Measurements from ENCODE around the gene ATG7.
A peak's percentile ranks its signal among the peaks of the same experiment; 100 is the strongest.
"Not testable (repeated sequence)": the region's sequence is repeated elsewhere in the genome, so short reads cannot be mapped to it uniquely, and the experiment has no call there.

ATG7 gene

GRCh38 chr3:11244121-11244677, 28.0 kb upstream of the ATG7 start:
- DNase-seq (ENCODE audit: low spot score): no peak
- H3K9me3 Mint-ChIP-seq: peaks cover 13% of the 10 kb centered on the region
- peaks cover 5% of the 10 kb centered on the region for H3K4me1 Mint-ChIP-seq (ENCODE audit: low read depth)
- H3K36me3 Mint-ChIP-seq (ENCODE audit: low read depth): peaks cover 5% of the 10 kb centered on the region
- no peak overlapping the region for H3K27ac Mint-ChIP-seq
- H3K4me3 Mint-ChIP-seq: no peak overlapping the region
- no peaks in the 10 kb centered on the region for H3K27me3 Mint-ChIP-seq (ENCODE audit: low read depth)

DNA sequence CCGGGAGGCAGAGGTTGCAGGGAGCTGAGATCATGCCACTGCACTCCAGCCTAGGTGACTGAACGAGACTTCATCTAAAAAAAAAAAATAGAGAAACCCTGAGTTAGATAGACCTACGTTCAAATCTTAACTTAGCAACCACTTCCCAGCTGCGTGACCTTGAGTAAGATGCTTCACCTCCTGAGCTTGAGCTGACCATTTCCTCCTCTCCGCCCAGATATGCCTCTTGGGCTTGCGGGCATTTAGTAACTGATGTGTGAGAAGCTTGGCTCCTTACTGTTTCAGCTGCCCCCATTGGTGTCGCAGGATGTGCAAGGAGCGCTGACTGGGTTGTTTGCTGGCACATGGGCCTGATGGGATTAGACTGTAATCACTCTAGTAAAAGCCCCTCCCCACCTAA, 26.9 kb upstream of the ATG7 start:
- peaks cover 7% of the 10 kb centered on the region for H3K9me3 Mint-ChIP-seq
- no peak overlapping the region for H3K4me3 Mint-ChIP-seq
- H3K4me1 Mint-ChIP-seq (ENCODE audit: low read depth): peaks cover 5% of the 10 kb centered on the region
- no peak for DNase-seq (ENCODE audit: low spot score)
- no peaks in the 10 kb centered on the region for H3K27me3 Mint-ChIP-seq (ENCODE audit: low read depth)
- H3K36me3 Mint-ChIP-seq (ENCODE audit: low read depth): peaks cover 6% of the 10 kb centered on the region
- no peak overlapping the region for H3K27ac Mint-ChIP-seq

- Mint-ChIP-seq H3K4me3 (no peak overlapping the region), H3K36me3 (ENCODE audit: low read depth) (peaks cover 7% of the 10 kb centered on the region), H3K27me3 (ENCODE audit: low read depth) (no peaks in the 10 kb centered on the region), H3K4me1 (ENCODE audit: low read depth) (peaks cover 8% of the 10 kb centered on the region), H3K9me3 (peaks cover 7% of the 10 kb centered on the region), H3K27ac (no peak overlapping the region)
- no peak for DNase-seq (ENCODE audit: low spot score)
These were observed 26.2 kb upstream of the ATG7 start for GRCh38 chr3:11245827-11246662.

DNA sequence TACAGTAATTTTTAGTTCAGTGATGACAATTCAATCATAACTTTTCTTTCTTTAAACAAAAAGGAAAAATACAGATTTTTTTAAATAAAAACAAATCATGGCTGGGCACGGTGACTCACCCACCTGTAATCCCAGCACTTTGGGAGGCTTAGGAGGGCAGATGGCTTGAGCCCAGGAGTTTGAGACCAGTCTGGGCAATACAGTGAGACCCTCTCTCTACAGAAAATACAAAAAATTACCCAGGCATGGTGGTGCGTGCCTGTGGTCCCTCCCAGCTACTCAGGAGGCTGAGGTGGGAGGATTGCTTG, 25.6 kb upstream of the ATG7 start:
- H3K4me1 Mint-ChIP-seq (ENCODE audit: low read depth): peaks cover 14% of the 10 kb centered on the region
- no peak for DNase-seq (ENCODE audit: low spot score)
- H3K27me3 Mint-ChIP-seq (ENCODE audit: low read depth): no peaks in the 10 kb centered on the region
- no peak overlapping the region for H3K4me3 Mint-ChIP-seq
- peaks cover 7% of the 10 kb centered on the region for H3K36me3 Mint-ChIP-seq (ENCODE audit: low read depth)
- peaks cover 8% of the 10 kb centered on the region for H3K9me3 Mint-ChIP-seq
- no peak overlapping the region for H3K27ac Mint-ChIP-seq

DNA sequence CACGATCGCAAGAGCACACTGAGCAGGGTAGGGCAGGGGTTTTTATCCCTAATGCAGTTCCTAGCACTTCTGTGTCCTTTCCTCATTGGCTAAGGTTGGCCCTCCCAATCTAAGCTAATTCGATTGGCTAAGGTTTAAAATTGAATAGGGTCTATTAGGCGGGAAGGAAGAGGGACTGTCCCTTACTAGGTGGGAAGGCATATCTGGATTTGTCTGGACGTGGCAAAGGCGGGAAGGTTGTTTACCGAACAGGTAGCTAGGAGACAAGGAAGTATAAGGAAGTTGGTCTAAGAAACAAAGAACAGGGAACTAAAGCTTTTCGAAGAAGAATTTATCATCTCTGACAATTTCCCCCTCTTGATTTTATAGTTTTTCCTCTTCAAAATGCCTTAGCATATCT, 24.8 kb upstream of the ATG7 start:
- no peak overlapping the region for H3K4me3 Mint-ChIP-seq
- H3K27me3 Mint-ChIP-seq (ENCODE audit: low read depth): no peaks in the 10 kb centered on the region
- H3K9me3 Mint-ChIP-seq: peaks cover 8% of the 10 kb centered on the region
- peaks cover 7% of the 10 kb centered on the region for H3K36me3 Mint-ChIP-seq (ENCODE audit: low read depth)
- H3K4me1 Mint-ChIP-seq (ENCODE audit: low read depth): peaks cover 20% of the 10 kb centered on the region
- no peak for DNase-seq (ENCODE audit: low spot score)
- no peak overlapping the region for H3K27ac Mint-ChIP-seq

DNA sequence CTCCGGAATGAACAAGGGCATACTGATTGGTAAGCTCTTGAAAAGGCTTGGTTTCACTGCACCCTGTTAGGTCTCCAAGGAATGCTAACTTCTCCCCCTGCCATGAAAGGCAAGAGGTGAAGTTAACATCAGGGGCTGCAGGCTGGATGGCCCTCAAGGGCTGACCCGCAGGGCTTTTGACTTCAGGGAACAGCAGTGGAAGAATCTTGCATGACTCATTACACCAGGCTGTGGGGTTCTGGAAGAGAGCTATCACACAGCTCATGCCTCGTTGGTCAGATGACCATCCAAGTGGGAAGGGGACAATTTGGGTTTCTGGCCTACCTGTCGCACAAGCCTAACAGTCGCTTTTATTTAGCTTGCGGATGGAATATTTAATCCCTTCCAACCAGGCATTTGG, 23.6 kb upstream of the ATG7 start:
- Mint-ChIP-seq H3K27me3 (ENCODE audit: low read depth) (no peaks in the 10 kb centered on the region), H3K36me3 (ENCODE audit: low read depth) (peaks cover 8% of the 10 kb centered on the region), H3K9me3 (peaks cover 8% of the 10 kb centered on the region), H3K27ac (no peak overlapping the region), H3K4me3 (no peak overlapping the region), H3K4me1 (ENCODE audit: low read depth) (peaks cover 24% of the 10 kb centered on the region)
- no peak for DNase-seq (ENCODE audit: low spot score)

DNA sequence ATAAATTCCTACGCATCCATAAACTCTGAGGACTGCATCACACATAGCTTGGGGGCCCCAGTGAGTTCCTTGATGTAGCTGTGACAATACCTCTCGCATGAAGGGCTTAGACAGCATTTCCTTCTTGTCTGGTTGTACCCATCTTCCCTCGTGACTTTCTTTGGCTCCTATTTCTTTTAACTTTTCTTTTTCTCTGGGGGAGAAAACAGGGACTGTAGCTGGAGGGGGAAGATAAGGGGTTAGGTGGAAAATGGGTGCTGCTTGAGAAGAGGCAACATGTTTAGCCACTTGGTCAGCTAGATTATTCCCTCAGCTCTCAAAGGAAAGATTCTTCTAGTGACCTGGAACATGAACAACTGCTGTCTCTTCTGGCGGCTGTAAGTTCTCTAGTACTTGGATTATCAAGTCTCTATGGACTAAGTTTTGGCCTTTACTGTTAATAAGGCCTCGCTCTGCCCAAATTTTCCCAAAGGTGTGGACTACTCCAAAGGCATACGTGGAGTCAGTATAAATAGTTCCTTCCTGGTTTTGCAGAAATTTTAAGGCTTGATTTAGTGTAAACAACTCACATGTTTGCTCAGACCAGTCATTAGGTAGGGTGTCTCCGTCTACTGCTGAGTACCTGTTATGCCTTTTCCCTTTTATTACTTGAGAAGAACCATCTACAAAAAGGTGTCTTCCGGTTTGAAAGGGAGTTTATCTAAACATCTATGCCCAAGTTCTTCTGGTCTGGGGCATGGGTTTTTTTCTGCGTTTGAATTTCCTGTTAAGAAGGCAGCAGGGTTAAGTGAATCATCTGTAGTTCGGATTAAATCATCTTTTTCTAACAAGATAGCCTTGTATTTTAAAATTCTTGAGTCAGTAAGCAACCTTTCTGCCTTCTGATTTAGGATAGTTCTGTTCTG, 21.0 kb upstream of the ATG7 start:
- peaks cover 22% of the 10 kb centered on the region for H3K4me1 Mint-ChIP-seq (ENCODE audit: low read depth)
- no peaks in the 10 kb centered on the region for H3K27me3 Mint-ChIP-seq (ENCODE audit: low read depth)
- peaks cover 15% of the 10 kb centered on the region for H3K36me3 Mint-ChIP-seq (ENCODE audit: low read depth)
- H3K9me3 Mint-ChIP-seq: peaks cover 12% of the 10 kb centered on the region
- DNase-seq (ENCODE audit: low spot score): no peak
- H3K4me3 Mint-ChIP-seq: peak overlapping the region; percentile 11
- peak overlapping the region; percentile 79 for H3K27ac Mint-ChIP-seq

DNA sequence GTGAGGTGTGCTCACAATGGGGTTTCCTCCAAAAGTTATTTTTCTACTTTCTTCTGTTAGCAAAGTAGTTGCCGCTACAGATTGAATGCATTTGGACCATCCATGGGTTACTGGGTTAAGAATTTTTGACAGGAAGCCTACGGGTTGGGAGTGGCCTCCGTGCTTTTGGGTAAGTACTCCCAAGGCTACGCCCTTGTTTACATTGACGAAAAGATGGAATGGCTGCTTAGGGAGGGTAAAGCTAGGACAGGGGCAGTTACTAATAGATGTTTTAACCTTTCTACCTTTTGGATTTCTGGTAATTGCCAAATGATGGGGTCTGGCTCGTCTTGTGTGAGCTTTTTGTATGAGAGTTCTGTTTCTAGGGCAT, 20.4 kb upstream of the ATG7 start:
- no peaks in the 10 kb centered on the region for H3K27me3 Mint-ChIP-seq (ENCODE audit: low read depth)
- peak overlapping the region; percentile 11 for H3K4me3 Mint-ChIP-seq

DNA sequence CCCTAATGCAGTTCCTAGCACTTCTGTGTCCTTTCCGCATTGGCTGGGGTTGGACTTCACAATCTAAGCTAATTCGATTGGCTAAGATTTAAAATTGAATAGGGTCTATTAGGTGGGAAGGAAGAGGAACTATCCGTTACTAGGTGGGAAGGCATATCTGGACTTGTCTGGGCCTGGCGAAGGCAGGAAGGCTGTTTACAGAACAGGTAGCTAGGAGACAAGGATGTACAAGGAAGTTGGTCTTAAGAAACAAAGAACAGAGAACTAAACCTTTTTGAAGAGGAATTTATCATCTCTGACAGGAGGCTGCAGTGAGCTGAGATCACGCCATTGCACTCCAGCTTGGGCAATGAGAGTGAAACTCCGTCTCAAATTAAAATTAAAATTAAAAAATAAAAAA, 17.3 kb upstream of the ATG7 start:
- no peak overlapping the region for H3K4me3 Mint-ChIP-seq
- H3K27ac Mint-ChIP-seq: no peak overlapping the region
- peaks cover 12% of the 10 kb centered on the region for H3K9me3 Mint-ChIP-seq
- H3K36me3 Mint-ChIP-seq (ENCODE audit: low read depth): peaks cover 14% of the 10 kb centered on the region
- no peak for DNase-seq (ENCODE audit: low spot score)
- H3K27me3 Mint-ChIP-seq (ENCODE audit: low read depth): no peaks in the 10 kb centered on the region
- H3K4me1 Mint-ChIP-seq (ENCODE audit: low read depth): peaks cover 22% of the 10 kb centered on the region

More for the DNA sequence above, 20.4 kb upstream of the ATG7 start:
- H3K9me3 Mint-ChIP-seq: peaks cover 12% of the 10 kb centered on the region
- H3K36me3 Mint-ChIP-seq (ENCODE audit: low read depth): peaks cover 15% of the 10 kb centered on the region
- H3K27ac Mint-ChIP-seq: peak overlapping the region; percentile 79
- DNase-seq (ENCODE audit: low spot score): no peak
- peaks cover 22% of the 10 kb centered on the region for H3K4me1 Mint-ChIP-seq (ENCODE audit: low read depth)

GRCh38 chr3:11255537-11255936, 16.7 kb upstream of the ATG7 start:
- H3K4me1 Mint-ChIP-seq (ENCODE audit: low read depth): peaks cover 20% of the 10 kb centered on the region
- H3K27me3 Mint-ChIP-seq (ENCODE audit: low read depth); H3K27ac Mint-ChIP-seq; H3K4me3 Mint-ChIP-seq; H3K9me3 Mint-ChIP-seq; DNase-seq (ENCODE audit: low spot score): not testable (repeated sequence)
- peaks cover 11% of the 10 kb centered on the region for H3K36me3 Mint-ChIP-seq (ENCODE audit: low read depth)

- DNase-seq (ENCODE audit: low spot score): no peak
- Mint-ChIP-seq H3K36me3 (ENCODE audit: low read depth) (peaks cover 7% of the 10 kb centered on the region), H3K4me1 (ENCODE audit: low read depth) (no peaks in the 10 kb centered on the region), H3K27ac (no peak overlapping the region), H3K27me3 (ENCODE audit: low read depth) (peaks cover 3% of the 10 kb centered on the region), H3K9me3 (peaks cover 4% of the 10 kb centered on the region), H3K4me3 (no peak overlapping the region)
These were observed 13.2 kb upstream of the ATG7 start for GRCh38 chr3:11258958-11259357.

DNA sequence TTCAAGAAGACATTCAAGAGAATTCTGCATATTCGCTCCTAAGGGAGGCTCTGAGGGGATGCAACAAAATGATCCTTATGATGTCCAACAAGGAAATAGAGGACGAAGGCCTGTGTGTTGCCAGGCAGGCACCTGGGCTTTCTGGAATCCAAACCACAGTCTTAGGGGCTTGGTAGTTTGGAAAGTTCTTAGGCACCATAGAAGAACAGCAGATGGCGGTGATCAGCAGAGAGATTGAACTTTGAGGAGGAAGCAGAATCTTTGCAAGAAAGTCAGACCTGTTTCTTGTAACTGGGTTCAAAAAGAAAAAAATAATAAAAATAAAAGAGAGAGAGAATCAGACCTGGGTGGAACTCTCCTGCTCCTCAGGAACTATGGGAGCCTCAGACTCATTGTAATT, 11.7 kb upstream of the ATG7 start:
- no peaks in the 10 kb centered on the region for H3K4me1 Mint-ChIP-seq (ENCODE audit: low read depth)
- no peak overlapping the region for H3K4me3 Mint-ChIP-seq

GRCh38 chr3:11269007-11269406, 3.2 kb upstream of the ATG7 start:
- H3K27me3 Mint-ChIP-seq (ENCODE audit: low read depth): peaks cover 8% of the 10 kb centered on the region
- H3K4me1 Mint-ChIP-seq (ENCODE audit: low read depth): peaks cover 22% of the 10 kb centered on the region
- peaks cover 3% of the 10 kb centered on the region for H3K36me3 Mint-ChIP-seq (ENCODE audit: low read depth)
- H3K4me3 Mint-ChIP-seq: no peak overlapping the region
- H3K27ac Mint-ChIP-seq: no peak overlapping the region
- no peaks in the 10 kb centered on the region for H3K9me3 Mint-ChIP-seq
- no peak for DNase-seq (ENCODE audit: low spot score)

More for the DNA sequence above, 11.7 kb upstream of the ATG7 start:
- no peaks in the 10 kb centered on the region for H3K9me3 Mint-ChIP-seq
- DNase-seq (ENCODE audit: low spot score): no peak
- no peak overlapping the region for H3K27ac Mint-ChIP-seq
- H3K36me3 Mint-ChIP-seq (ENCODE audit: low read depth): peaks cover 2% of the 10 kb centered on the region
- peaks cover 8% of the 10 kb centered on the region for H3K27me3 Mint-ChIP-seq (ENCODE audit: low read depth)

DNA sequence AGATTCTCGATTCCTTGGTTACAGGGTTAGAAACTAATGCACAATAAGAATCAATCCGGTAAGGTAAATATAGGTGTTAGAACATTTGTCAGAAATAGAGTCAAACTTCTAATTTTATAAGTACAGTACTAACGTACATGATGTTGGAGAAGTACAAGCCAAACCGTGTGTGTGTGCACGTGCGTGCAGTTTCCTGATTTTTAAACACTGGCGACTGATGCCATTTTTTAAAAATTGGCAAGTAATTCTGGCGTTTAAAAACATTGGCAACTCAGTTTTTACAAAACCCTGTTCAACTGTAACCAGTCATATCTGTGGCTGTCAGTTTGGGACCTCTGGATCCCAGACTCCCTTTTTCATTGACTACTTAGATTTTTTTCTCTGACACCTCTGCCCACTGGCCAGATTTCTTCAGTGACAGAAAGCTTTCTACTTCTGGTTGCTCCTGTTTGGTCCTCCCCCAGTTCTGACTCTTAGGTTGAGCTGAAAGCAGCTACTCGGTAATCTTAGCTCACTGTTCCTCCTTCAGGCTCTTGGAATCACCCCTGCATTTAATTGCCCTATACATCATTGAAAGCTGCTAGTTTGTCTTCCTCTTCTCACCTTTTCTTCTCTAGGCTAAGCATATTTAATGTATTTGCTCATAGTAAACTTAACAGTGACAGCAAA, 843 bp downstream of the ATG7 start:
- H3K4me1 Mint-ChIP-seq (ENCODE audit: low read depth): peaks cover 48% of the 10 kb centered on the region
- H3K9me3 Mint-ChIP-seq: peaks cover 13% of the 10 kb centered on the region
- H3K27ac Mint-ChIP-seq: peak overlapping the region; percentile 95
- DNase-seq (ENCODE audit: low spot score): no peak
- no peaks in the 10 kb centered on the region for H3K27me3 Mint-ChIP-seq (ENCODE audit: low read depth)
- H3K36me3 Mint-ChIP-seq (ENCODE audit: low read depth): peaks cover 36% of the 10 kb centered on the region
- peak overlapping the region; percentile 92 for H3K4me3 Mint-ChIP-seq
